Activated CD8-positive, alpha-beta memory T cell treated with anti-CD3 and anti-CD28 coated beads, Interleukin-2, amount 50 U/mL, for 4 hours (primary cell): Measurements from ENCODE around the gene EXOC3L1.

Source experiments
- DNase-seq: peaks from one replicate; pipeline ENCODE4 v3.0.0-alpha.2; 2020

EXOC3L1 gene

DNA sequence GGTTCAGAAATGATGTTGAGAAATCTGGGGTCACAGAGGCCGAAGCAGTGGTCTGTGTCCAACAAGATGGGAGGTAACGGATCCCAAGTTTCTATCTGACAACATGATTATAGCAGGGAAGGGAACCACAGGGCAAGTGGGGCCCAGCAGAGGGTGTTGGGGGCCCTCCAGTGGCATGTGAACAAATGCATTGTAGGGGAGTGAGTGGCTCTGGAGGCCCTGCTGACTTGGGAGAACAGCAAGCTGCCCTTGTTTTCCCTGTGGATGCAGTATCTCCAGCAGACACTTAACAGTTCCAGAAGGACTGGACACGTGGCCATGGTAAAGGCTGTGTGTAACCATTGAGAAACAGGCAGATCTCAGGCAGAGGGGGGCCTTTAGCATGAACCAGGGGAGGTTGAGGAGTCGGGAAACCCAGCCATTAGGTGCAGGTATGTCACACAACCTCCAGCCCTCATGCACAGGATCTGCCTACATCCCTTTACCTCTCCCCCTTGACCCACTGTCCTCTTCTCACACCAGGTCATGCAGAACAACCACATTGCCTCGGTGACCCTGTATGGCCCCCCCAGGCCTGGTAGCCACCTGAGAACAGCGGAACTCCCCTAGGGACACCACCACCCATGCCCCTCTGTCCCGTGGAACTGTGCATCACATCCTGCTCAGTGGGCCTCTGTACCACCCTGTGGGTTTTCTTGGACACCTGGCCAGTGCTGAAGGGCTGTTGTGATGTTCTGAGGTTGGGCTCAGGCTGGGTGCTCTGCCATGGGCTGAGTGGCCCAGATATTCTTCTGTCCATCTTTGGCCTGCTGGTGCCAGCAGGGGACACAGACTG lies 43.2 kb downstream of the EXOC3L1 start:
- DNase-seq, result no peak

DNA sequence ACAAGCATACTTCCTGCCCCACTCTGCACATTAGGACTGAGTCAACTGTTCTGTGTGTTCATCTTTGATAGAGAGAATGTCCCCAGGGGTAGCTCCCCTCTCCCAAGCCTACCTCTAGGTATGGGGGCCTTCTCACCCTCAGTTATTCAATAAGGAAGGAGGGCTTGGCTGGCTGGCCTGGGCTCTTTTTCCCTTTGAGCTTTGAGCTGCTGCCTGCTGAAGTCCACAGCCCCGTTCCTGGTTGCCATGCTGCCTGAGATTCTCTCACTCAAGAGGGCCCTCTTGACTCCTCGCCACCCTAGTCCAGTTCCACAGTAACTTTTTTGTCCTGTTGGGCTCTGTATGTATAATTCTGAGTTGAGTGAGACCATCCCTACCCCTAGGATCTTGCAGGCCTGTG lies 44.2 kb downstream of the EXOC3L1 start:
- no peak for DNase-seq

DNA sequence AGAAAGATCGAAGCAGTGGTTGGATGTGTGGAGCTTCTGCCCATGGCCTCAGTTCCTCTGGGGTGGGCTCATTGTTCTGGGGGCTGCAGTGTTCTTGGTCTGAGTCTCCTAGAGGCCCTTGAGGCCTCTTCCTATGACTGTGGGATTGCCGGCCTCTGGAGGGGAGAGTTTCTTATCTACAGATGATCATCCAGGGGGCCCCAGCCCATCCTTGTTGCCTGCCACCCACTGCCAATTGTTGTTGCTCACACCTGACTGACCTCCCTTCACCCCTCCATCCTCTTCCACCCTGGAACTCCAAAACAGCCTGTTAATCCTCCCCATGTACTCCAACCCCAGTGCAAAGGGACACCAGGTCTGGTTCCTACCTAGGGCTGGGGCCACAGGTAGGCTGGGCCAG lies 45.0 kb downstream of the EXOC3L1 start:
- no peak for DNase-seq

DNA sequence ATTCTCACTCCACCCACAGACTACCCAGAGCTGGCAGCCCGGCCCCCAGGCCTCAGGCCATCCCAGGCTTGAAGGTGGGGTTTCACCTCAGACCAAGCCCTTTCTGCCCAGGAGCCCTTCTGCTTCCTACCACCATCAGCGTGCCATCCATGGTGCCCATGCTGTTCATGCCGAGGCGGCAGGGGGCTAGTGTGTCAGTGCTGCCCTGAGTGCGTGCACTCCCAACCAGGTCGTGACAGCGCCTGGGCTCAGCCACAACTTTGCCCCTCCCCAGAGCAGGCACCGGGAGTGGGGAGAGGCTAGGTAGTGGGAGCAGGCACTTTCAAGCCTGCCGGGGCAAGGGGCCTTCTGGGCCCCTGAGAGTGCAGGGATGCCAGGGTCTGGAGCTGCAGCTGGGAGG lies 47.6 kb downstream of the EXOC3L1 start:
- DNase-seq, result no peak

DNA sequence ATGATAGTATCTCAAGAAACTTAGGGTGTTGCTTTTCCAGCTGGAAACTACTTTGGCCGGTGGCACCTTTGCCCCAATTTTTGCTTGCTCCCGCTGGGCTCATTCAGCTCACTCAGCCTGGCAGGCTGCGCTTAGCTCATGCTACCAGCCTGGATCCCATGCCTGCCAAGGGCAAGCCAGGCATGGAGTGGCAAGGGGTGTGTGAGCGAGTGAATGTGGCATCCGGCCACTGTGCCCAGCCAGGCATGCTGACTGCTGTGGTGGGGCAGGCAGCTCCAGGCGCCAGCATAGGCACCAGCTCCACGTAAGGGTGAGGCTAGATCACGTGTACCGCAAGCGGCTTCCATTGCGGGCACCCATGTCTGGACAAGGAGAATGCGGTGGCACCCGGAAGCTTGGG lies 48.5 kb downstream of the EXOC3L1 start:
- DNase-seq, result no peak

DNA sequence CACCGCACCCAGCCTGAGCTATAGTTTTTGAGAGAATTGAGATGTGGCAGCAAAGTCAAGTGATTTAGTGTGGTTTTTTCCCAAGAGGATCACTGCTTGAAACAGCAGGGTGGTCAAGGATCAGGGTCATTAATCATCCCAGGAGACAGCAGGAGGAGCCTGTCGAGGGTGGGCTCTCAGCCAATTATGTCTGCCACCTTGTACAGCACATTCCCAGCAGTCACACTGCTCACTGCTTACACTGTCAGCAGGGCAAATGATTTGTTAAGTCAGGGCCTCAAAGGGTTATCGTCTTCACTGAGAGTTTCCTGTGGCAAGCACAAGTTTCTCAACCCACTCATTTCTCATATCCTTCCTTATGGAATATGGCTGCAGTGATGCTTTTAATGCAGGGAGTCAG lies 52.3 kb downstream of the EXOC3L1 start:
- DNase-seq, result no peak
